ENCODE results near the gene ZBED5. TPM values are rescaled to one million over a fixed set of nuclear protein-coding genes. Genes with fewer than 3 reads are reported as not detected.
"Not testable (repeated sequence)": the region's sequence is repeated elsewhere in the genome, so short reads cannot be mapped to it uniquely, and the experiment has no call there.

Gene ZBED5
- total RNA-seq, 1 donor from 2014 or later = 7.8 TPM

DNA sequence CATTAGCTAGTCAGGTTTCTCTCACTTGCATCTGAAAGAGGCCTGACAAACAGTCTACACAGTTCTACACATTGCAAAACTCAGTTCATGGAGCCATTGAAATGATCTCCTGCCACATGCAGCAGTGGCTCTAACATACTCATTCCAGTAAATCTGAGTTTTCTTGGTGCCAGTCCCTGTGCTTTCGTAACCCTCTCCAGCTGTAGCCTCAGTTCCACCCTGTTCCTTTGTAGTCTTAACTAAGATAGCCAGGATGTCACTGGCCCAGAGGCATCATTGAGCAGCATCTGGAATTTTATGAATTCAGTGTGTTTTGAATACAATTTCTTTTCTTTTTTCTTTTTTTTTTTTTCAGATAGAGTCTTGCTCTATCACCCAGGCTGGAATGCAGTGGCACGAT lies 37.4 kb upstream of the ZBED5 start:
- Histone ChIP-seq H3K27me3 (no peaks in the 10 kb centered on the region), H3K27ac (no peak overlapping the region)
- intact Hi-C loops (cut with DNase I) = no loop called here

DNA sequence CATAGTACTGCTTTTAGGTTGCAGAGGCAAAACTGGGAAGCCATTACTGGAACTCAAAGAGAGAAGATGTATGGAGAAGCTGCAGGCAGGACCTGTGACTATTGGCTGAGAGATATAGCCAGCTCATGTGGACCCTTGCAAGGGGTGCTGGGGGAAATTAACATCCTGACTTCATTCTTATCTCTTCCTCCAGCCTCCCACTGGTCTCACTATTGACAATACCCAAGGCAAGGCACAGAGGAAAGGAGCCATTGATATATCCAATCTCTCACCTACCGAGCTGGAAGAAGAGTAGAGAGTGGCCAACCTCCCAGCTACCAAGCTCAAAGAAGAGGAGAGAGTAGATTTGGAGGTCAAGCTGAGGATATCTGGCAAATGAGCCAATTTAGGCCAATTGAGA lies 36.8 kb upstream of the ZBED5 start:
- intact Hi-C loops (cut with DNase I) = no loop called here
- TF ChIP-seq, protein P1, sequence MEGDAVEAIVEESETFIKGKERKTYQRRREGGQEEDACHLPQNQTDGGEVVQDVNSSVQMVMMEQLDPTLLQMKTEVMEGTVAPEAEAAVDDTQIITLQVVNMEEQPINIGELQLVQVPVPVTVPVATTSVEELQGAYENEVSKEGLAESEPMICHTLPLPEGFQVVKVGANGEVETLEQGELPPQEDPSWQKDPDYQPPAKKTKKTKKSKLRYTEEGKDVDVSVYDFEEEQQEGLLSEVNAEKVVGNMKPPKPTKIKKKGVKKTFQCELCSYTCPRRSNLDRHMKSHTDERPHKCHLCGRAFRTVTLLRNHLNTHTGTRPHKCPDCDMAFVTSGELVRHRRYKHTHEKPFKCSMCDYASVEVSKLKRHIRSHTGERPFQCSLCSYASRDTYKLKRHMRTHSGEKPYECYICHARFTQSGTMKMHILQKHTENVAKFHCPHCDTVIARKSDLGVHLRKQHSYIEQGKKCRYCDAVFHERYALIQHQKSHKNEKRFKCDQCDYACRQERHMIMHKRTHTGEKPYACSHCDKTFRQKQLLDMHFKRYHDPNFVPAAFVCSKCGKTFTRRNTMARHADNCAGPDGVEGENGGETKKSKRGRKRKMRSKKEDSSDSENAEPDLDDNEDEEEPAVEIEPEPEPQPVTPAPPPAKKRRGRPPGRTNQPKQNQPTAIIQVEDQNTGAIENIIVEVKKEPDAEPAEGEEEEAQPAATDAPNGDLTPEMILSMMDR (IDR thresholded peaks at IDR 0.05) = no peak
- H3K27me3 ChIP-seq = no peaks in the 10 kb centered on the region
- H3K36me3 ChIP-seq = no peaks in the 10 kb centered on the region
- peaks cover 7 to 16% of the 10 kb centered on the region in 2 donors for H3K4me1 ChIP-seq
- no peak overlapping the region for H3K4me3 ChIP-seq
- H3K9me3 ChIP-seq = no peaks in the 10 kb centered on the region
- peak overlapping the region in 1 of 2 donors; percentile 49 for H3K27ac ChIP-seq
- DNase-seq (ENCODE audit: low spot score in 2 of 2) = no peak

More for the DNA sequence above, 37.4 kb upstream of the ZBED5 start:
- no peak for DNase-seq (ENCODE audit: low spot score in 2 of 2)
- TF ChIP-seq, protein P1 (IDR thresholded peaks at IDR 0.05) = no peak
- no peak overlapping the region for H3K4me3 ChIP-seq
- peaks cover 8 to 20% of the 10 kb centered on the region in 2 donors for H3K4me1 ChIP-seq
- no peaks in the 10 kb centered on the region for H3K9me3 ChIP-seq
- no peaks in the 10 kb centered on the region for H3K36me3 ChIP-seq

DNA sequence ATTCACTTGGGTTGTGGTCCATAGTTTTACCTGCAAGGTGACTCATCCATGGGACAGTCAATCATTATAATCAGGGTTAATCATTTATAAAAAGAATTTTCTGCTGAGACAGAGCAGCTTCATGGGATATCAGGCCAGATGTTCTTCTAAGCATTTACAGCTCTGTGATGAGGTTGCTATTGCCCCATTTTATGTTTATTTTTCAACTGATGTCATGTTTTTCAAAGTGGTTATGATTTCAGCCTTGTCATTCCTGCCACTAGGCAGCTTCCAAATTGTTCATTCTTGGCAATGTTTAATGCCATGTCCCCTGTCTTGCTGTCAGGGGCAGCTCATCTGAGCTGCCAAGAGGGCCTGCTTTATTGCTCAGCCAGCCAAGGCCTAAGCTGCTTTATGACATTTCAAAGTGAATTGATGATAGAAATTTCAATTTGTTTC lies 35.9 kb upstream of the ZBED5 start:
- intact Hi-C loops (cut with DNase I) = no loop called here
- Histone ChIP-seq H3K4me3 (no peak overlapping the region), H3K27ac (peak overlapping the region; percentile 12 to 49), H3K36me3 (no peaks in the 10 kb centered on the region), H3K27me3 (no peaks in the 10 kb centered on the region), H3K9me3 (no peaks in the 10 kb centered on the region), H3K4me1 (peaks cover 0 to 7% of the 10 kb centered on the region in 2 donors)
- DNase-seq (ENCODE audit: low spot score in 2 of 2) = no peak
- TF ChIP-seq, protein P1 (IDR thresholded peaks at IDR 0.05) = peak in 2 of 3 experiments; percentile 34 to 37

DNA sequence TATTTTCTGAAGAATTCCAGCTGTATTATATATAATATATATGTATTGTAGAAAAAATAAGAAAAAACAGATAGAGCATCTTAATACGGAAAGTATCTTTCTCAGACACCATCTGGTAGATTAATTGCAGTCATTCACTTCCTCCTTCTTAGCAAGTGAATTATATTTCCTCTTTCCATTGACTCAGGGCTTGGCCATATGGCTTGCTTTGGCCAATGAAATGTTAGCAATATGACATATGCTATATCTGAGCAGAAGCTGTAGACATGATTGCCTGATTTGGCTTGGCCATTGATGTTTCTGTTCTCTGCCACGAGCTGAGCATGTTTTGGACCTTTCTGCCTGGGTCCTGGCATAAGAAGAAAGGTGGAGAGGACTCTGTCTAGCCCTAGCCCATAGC lies 34.4 kb upstream of the ZBED5 start:
- Histone ChIP-seq H3K27me3 (no peaks in the 10 kb centered on the region), H3K4me3 (no peak overlapping the region)
- intact Hi-C loops (cut with DNase I) = no loop called here

DNA sequence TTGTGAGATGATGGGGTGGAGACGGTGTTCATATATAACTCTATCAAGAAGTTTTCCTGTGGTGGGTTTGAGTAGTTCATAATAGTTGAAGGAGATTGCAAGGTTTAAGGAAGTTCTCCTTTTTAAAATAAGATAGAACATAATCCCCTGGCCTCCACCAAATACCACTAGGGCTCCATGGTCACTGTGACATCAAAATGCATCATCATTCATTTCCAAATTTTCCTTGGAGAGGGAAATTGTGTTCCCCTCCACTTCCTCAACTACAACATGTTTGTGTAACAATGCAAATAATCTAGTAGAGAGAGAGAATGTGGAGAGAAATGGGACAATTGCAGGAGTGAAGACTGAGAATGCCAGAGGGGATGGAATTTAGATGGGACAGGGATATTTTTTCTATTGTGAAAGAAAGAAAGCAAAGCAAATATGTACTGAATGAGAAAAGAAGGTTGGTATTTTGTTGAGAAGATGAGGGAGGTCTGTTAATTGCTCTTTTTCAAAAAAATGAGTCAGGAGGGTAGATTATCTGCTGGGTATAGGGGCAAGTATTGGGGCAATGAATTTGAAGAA lies 33.4 kb upstream of the ZBED5 start:
- no peak overlapping the region for H3K27ac ChIP-seq
- TF ChIP-seq, protein P1 (IDR thresholded peaks at IDR 0.05) = no peak
- H3K9me3 ChIP-seq = no peaks in the 10 kb centered on the region
- H3K4me1 ChIP-seq = peaks cover 0 to 6% of the 10 kb centered on the region in 2 donors
- no peaks in the 10 kb centered on the region for H3K27me3 ChIP-seq
- no peaks in the 10 kb centered on the region for H3K36me3 ChIP-seq
- DNase-seq (ENCODE audit: low spot score in 2 of 2) = no peak
- intact Hi-C loops (cut with DNase I) = no loop called here
- H3K4me3 ChIP-seq = no peak overlapping the region

More for the DNA sequence above, 34.4 kb upstream of the ZBED5 start:
- TF ChIP-seq, protein P1 (IDR thresholded peaks at IDR 0.05) = no peak
- Histone ChIP-seq H3K27ac (no peak overlapping the region), H3K36me3 (no peaks in the 10 kb centered on the region), H3K4me1 (peaks cover 0 to 6% of the 10 kb centered on the region in 2 donors), H3K9me3 (no peaks in the 10 kb centered on the region)
- no peak for DNase-seq (ENCODE audit: low spot score in 2 of 2)

DNA sequence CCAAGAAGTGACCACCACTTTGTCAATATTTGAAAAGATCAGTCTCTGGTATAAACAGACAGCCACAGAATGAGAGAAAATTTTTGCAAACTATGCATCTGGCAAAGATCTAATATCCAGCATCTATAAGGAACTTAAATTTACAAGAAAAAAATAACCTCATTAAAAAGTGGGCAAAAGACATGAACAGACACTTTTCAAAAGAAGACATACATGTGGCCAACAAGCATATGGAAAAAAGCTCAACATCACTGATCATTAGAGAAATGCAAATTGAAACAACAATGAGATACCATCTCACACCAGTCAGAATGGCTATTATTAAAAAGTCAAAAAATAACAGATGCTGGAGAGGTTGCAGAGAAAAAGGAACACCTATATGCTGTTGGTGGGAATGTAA lies 32.2 kb upstream of the ZBED5 start:
- H3K9me3 ChIP-seq; DNase-seq (ENCODE audit: low spot score in 2 of 2); intact Hi-C loops (cut with DNase I); H3K36me3 ChIP-seq; H3K4me3 ChIP-seq; H3K27me3 ChIP-seq; H3K27ac ChIP-seq: not testable (repeated sequence)
- H3K4me1 ChIP-seq = peaks cover 3 to 10% of the 10 kb centered on the region in 2 donors

Data from ascending aorta (tissue), 2 donors.